SHP77 treated with DMSO at 0.1 percent for 48 hours (cell line): Measurements from ENCODE around the gene RPS6KB2.
A peak's percentile ranks its signal among the peaks of the same experiment; 100 is the strongest.
"Not testable (repeated sequence)": the region's sequence is repeated elsewhere in the genome, so short reads cannot be mapped to it uniquely, and the experiment has no call there.

Experiments
- DNase-seq: peaks from one replicate; lab custom pipeline; 2025; lab: John Stamatoyannopoulos, UW

The RPS6KB2 gene

GRCh38 chr11:67466962-67467771, 38.9 kb downstream of the RPS6KB2 start:
- DNase-seq = no peak

GRCh38 chr11:67468056-67468455, 39.8 kb downstream of the RPS6KB2 start:
- no peak for DNase-seq

- DNase-seq = no peak
Observed at GRCh38 chr11:67468456-67468758, 40.1 kb downstream of the RPS6KB2 start.

GRCh38 chr11:67468759-67469507, 40.6 kb downstream of the RPS6KB2 start, which contains the start of gene TMEM134:
Gene TMEM134 (minus strand): TSS chr11:67469251. CDS start chr11:67469192, 59 bp downstream.
- DNase-seq = peak; percentile 75

- no peak for DNase-seq
Observed at GRCh38 chr11:67469508-67469811, 41.2 kb downstream of the RPS6KB2 start.

GRCh38 chr11:67470337-67471002, 42.2 kb downstream of the RPS6KB2 start:
- no peak for DNase-seq

- DNase-seq = no peak
Observed at GRCh38 chr11:67472882-67473281, 44.6 kb downstream of the RPS6KB2 start.

- DNase-seq = not testable (repeated sequence)
Observed at GRCh38 chr11:67476692-67477091, 48.4 kb downstream of the RPS6KB2 start.

- not testable (repeated sequence) for DNase-seq
Observed at GRCh38 chr11:67477344-67478050, 49.2 kb downstream of the RPS6KB2 start.

GRCh38 chr11:67482275-67482826, 54.1 kb downstream of the RPS6KB2 start:
- DNase-seq = no peak

- DNase-seq = peak; percentile 97
Observed at GRCh38 chr11:67482827-67483798, 54.8 kb downstream of the RPS6KB2 start, which contains the start of gene AIP. Gene AIP (plus strand): TSS chr11:67483026. CDS start chr11:67483159, 133 bp downstream.

- DNase-seq = no peak
Observed at GRCh38 chr11:67483831-67484665, 55.8 kb downstream of the RPS6KB2 start.

- no peak for DNase-seq
Observed at GRCh38 chr11:67484847-67485311, 56.6 kb downstream of the RPS6KB2 start.
